Stimulated activated CD8-positive, alpha-beta memory T cell treated with anti-CD3 and anti-CD28 coated beads, Interleukin-12 subunit alpha, Interleukin-12 subunit beta, amount 100 ng/mL, for 1 hour (primary cell): ENCODE data around the gene CLCNKA.
A peak's percentile ranks its signal among the peaks of the same experiment; 100 is the strongest.

Experiments
- DNase-seq: peaks from one replicate; pipeline ENCODE4 v3.0.0-alpha.2; 2020; ENCODE audit warnings: low read depth

Gene CLCNKA

DNA sequence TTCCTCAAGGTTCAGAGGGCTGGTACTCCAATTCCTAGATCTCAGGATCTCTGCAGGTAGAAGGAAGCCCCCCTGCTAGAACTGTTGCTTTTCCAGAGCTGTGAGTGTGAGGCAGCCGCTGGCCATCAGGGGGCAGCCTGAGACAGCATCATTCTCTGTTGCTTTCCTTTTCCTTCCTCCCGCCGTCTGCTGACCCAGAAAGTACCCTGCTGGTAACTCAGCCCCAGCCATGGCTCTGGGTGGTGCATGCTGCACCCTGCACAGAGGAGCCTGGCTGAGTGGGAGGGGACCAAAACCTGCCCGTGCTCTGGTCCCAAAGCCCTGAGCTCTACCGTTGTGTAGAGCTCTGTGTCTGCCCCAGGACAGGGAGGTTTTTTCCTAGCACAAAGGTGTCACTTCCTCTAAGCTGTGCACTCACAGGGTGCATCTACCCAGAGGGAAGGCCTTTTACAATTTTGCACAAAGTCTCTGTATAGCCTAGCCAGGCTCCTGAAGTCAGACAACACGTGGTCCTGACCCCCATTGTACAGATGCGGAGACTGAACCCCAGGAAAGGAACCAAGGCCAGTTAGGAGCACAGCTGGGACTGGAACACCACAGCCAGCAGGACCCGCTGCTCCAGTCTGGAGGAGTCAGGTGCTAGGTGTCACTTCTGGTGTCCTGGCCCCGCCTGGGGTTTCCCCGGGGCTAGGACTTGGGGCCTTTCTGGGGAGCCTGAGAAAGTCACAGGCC, 57.3 kb downstream of the CLCNKA start:
- peak; percentile 55 for DNase-seq

DNA sequence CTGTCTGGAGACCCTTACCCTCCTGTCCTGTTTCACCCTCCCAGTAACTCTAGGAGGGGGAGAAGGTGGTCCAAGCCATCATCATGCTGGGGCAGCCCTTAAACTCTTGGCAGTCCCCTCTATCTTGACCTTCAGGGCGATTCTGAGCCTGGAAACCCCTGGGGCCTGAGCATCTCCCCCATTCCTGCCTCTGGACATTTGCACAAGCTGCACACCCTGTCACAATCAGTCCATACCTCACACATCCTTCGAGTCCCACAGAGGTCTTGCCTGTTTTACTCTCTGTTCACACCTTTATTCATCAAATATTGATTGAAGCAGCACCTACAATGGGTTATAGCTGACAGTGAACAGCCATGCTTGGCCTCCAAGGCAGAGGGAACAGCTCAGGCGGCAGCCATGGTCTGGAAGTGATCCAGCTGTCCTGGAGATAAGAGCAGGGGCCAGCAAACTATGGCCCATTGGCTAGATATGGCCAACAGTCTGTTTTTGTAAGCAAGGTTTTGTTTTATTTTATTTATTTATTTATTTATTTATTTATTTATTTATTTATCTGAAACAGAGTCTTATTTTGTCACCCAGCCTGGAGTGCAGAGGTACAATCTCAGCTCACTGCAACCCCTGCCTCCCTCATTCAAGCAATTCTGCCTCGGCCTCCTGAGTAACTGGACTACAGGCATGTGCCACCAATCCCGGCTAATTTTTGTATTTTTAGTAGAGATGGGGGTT, 58.8 kb downstream of the CLCNKA start:
- DNase-seq: no peak

GRCh38 chr1:16081636-16082035, 59.8 kb downstream of the CLCNKA start:
- DNase-seq: no peak

- DNase-seq: peak; percentile 30
Measured at GRCh38 chr1:16082283-16083038, 60.6 kb downstream of the CLCNKA start.

- no peak for DNase-seq
Measured at GRCh38 chr1:16083486-16083885, 61.6 kb downstream of the CLCNKA start.
